GM23338 (cell line): ENCODE data around the gene MCU. TPM values are rescaled to one million over a fixed set of nuclear protein-coding genes. Genes with fewer than 3 reads are reported as not detected.

ENCODE experiments used
- ATAC-seq: fragments of 200-7000 bp; cut with Tn5 transposase; 3 replicates; pipeline ENCODE4 v1.9.1; 2020
- DNase-seq: peaks from one replicate; pipeline ENCODE4 v3.0.0-alpha.2; 2015; ENCODE audit warnings: low spot score
- H2AFZ ChIP-seq: fragments of 200-600 bp; sonication (generic); 2 replicates; pipeline ENCODE4 v1.8.0; 2016; ENCODE audit warnings: antibody characterized with exemption, mild to moderate bottlenecking, moderate library complexity
- H3F3A ChIP-seq: fragments of 200-600 bp; sonication (generic); replicated peaks from 2 replicates; pipeline ENCODE4 v1.8.0; 2017; ENCODE audit warnings: antibody characterized with exemption, mixed run types, low read depth
- H3K27ac ChIP-seq: fragments of 200-600 bp; sonication (generic); 2 replicates; pipeline ENCODE4 v1.6.1; 2016; ENCODE audit warnings: low read depth
- H3K27me3 ChIP-seq: fragments of 200-600 bp; sonication (generic); 2 replicates; pipeline ENCODE4 v1.8.0; 2016; ENCODE audit warnings: mild to moderate bottlenecking, mixed run types, moderate library complexity; ENCODE audit not compliant: insufficient read depth
- H3K36me3 ChIP-seq: fragments of 200-600 bp; sonication (generic); 2 replicates; pipeline ENCODE4 v1.8.0; 2016; ENCODE audit warnings: mild to moderate bottlenecking; ENCODE audit not compliant: insufficient read depth
- H3K4me1 ChIP-seq: fragments of 200-600 bp; sonication (generic); 2 replicates; pipeline ENCODE4 v1.8.0; 2016; ENCODE audit warnings: mild to moderate bottlenecking, moderate library complexity; ENCODE audit not compliant: insufficient read depth
- H3K4me2 ChIP-seq: fragments of 200-600 bp; sonication (generic); 2 replicates; pipeline ENCODE4 v1.7.1; 2017; ENCODE audit warnings: mixed run types
- H3K4me3 ChIP-seq: fragments of 200-600 bp; sonication (generic); 2 replicates; pipeline ENCODE4 v1.6.1; 2016; ENCODE audit warnings: mixed run types
- H3K79me2 ChIP-seq: fragments of 200-600 bp; sonication (generic); replicated peaks from 2 replicates; pipeline ENCODE4 v1.8.0; 2017; ENCODE audit warnings: mild to moderate bottlenecking; ENCODE audit not compliant: insufficient read depth
- H3K9me2 ChIP-seq: fragments of 200-600 bp; sonication (generic); 2 replicates; pipeline ENCODE4 v1.8.0; 2017; ENCODE audit not compliant: insufficient read depth
- H4K20me1 ChIP-seq: fragments of 200-600 bp; sonication (generic); replicated peaks from 2 replicates; pipeline ENCODE4 v1.8.0; 2017; ENCODE audit warnings: mild to moderate bottlenecking; ENCODE audit not compliant: insufficient read depth
- H3K27ac Mint-ChIP-seq: 2 replicates; pipeline ENCODE4 v1.8.0; 2020; ENCODE audit warnings: inconsistent platforms, mild to moderate bottlenecking, moderate library complexity, mixed read lengths
- H3K27me3 Mint-ChIP-seq: 3 replicates; pipeline ENCODE4 v1.8.0; 2022; ENCODE audit warnings: low read depth, mild to moderate bottlenecking, moderate library complexity, mixed read lengths, inconsistent platforms; ENCODE audit not compliant: insufficient read depth, poor library complexity
- H3K36me3 Mint-ChIP-seq: 3 replicates; pipeline ENCODE4 v1.8.0; 2021; ENCODE audit warnings: low read depth, mild to moderate bottlenecking, inconsistent platforms, moderate library complexity, mixed read lengths
- H3K4me1 Mint-ChIP-seq: 3 replicates; pipeline ENCODE4 v1.8.0; 2020; ENCODE audit warnings: mild to moderate bottlenecking, inconsistent platforms, mixed read lengths
- H3K4me3 Mint-ChIP-seq: 3 replicates; pipeline ENCODE4 v1.8.0; 2021; ENCODE audit warnings: moderate library complexity, mild to moderate bottlenecking, inconsistent platforms, mixed read lengths
- H3K9me3 Mint-ChIP-seq: 3 replicates; pipeline ENCODE4 v1.8.0; 2020; ENCODE audit warnings: moderate library complexity, mild to moderate bottlenecking, inconsistent platforms, mixed read lengths
- CREB1 ChIP-seq: fragments of 250-450 bp; sonication (Bioruptor Pico); IDR thresholded peaks from 2 replicates; pipeline ENCODE4 v1.5.0; 2020; ENCODE audit warnings: low read depth, mild to moderate bottlenecking, moderate library complexity
- CTCF ChIP-seq, 2 experiments: fragments of 200-600 bp in 1 of 2; sonication (generic) in 1 of 2; conservative IDR thresholded peaks; 2 replicates each; pipeline versions ENCODE4 v1.5.1 to v1.6.1; 2016 to 2017; ENCODE audit warnings: antibody characterized with exemption in 2 of 2, low read depth in 2 of 2, mild to moderate bottlenecking in 2 of 2, moderate library complexity in 1 of 2
- EZH2 ChIP-seq: fragments of 200-600 bp; sonication (generic); IDR thresholded peaks from one replicate; pipeline ENCODE4 v1.8.0; 2017; ENCODE audit warnings: antibody characterized with exemption, mild to moderate bottlenecking, low read depth; ENCODE audit not compliant: unreplicated experiment
- EZH2phosphoT487 ChIP-seq: fragments of 200-600 bp; sonication (generic); IDR thresholded peaks from one replicate; pipeline ENCODE4 v1.8.1; 2018; ENCODE audit warnings: antibody characterized with exemption; ENCODE audit not compliant: unreplicated experiment
- JUNB ChIP-seq: IDR thresholded peaks from one replicate; pipeline ENCODE4 v1.6.1; 2016; ENCODE audit warnings: antibody characterized with exemption; ENCODE audit not compliant: unreplicated experiment
- NANOG ChIP-seq: IDR thresholded peaks from 2 replicates; pipeline ENCODE4 v1.6.1; 2016; ENCODE audit warnings: antibody characterized with exemption, borderline replicate concordance
- STAT1 ChIP-seq: IDR thresholded peaks from one replicate; pipeline ENCODE4 v1.6.1; 2016; ENCODE audit warnings: antibody characterized with exemption; ENCODE audit not compliant: unreplicated experiment
- ZNF331 ChIP-seq: fragments of 250-450 bp; sonication (Bioruptor Pico); IDR thresholded peaks from 2 replicates; pipeline ENCODE4 v1.5.0; 2020; ENCODE audit warnings: low read depth, mild to moderate bottlenecking, moderate library complexity
- polyA plus RNA-seq: library from polyadenylated mRNA; unstranded; fragments of >200 nt; fragmentation: Nextera tagmentation; extraction: Ambion mirVana; gene quantifications from 2 replicates; pipeline ENCODE4 v1.2.1, GENCODE V29; 2016
- total RNA-seq: library from RNA; depleted of rRNA; stranded (reverse); fragments of >200 nt; shearing (Covaris generic); gene quantifications from 2 replicates; pipeline ENCODE4 v1.2.3, GENCODE V29; 2014
- TF ChIP-seq, protein P1 (sequence below): fragments of 250-450 bp; sonication (Bioruptor Pico); IDR thresholded peaks from 2 replicates; pipeline ENCODE4 v1.5.0; 2020; ENCODE audit warnings: mild to moderate bottlenecking, moderate library complexity
- TF ChIP-seq, protein P2 (sequence below): IDR thresholded peaks from 2 replicates; pipeline ENCODE4 v1.6.1; 2016; ENCODE audit warnings: antibody characterized with exemption

Gene MCU
- total and polyA plus RNA-seq, 2 experiments from 2014 or later = 41.8 to 68.2 TPM

DNA sequence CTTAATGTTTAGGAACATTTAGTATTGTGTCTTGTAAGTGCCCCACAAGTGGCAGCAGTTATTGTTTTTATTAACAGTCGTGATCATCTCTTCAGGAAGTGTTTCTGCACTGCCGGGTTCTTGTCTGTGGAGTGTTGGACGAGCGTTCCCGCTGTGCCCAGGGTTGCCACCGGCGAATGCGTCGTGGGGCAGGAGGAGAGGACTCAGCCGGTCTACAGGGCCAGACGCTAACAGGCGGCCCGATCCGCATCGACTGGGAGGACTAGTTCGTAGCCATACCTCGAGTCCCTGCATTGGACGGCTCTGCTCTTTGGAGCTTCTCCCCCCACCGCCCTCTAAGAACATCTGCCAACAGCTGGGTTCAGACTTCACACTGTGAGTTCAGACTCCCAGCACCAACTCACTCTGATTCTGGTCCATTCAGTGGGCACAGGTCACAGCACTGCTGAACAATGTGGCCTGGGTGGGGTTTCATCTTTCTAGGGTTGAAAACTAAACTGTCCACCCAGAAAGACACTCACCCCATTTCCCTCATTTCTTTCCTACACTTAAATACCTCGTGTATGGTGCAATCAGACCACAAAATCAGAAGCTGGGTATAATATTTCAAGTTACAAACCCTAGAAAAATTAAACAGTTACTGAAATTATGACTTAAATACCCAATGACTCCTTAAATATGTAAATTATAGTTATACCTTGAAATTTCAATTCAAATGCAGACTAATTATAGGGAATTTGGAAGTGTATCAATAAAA lies 240.5 kb downstream of the MCU start (continued):
- TF ChIP-seq, protein P1, sequence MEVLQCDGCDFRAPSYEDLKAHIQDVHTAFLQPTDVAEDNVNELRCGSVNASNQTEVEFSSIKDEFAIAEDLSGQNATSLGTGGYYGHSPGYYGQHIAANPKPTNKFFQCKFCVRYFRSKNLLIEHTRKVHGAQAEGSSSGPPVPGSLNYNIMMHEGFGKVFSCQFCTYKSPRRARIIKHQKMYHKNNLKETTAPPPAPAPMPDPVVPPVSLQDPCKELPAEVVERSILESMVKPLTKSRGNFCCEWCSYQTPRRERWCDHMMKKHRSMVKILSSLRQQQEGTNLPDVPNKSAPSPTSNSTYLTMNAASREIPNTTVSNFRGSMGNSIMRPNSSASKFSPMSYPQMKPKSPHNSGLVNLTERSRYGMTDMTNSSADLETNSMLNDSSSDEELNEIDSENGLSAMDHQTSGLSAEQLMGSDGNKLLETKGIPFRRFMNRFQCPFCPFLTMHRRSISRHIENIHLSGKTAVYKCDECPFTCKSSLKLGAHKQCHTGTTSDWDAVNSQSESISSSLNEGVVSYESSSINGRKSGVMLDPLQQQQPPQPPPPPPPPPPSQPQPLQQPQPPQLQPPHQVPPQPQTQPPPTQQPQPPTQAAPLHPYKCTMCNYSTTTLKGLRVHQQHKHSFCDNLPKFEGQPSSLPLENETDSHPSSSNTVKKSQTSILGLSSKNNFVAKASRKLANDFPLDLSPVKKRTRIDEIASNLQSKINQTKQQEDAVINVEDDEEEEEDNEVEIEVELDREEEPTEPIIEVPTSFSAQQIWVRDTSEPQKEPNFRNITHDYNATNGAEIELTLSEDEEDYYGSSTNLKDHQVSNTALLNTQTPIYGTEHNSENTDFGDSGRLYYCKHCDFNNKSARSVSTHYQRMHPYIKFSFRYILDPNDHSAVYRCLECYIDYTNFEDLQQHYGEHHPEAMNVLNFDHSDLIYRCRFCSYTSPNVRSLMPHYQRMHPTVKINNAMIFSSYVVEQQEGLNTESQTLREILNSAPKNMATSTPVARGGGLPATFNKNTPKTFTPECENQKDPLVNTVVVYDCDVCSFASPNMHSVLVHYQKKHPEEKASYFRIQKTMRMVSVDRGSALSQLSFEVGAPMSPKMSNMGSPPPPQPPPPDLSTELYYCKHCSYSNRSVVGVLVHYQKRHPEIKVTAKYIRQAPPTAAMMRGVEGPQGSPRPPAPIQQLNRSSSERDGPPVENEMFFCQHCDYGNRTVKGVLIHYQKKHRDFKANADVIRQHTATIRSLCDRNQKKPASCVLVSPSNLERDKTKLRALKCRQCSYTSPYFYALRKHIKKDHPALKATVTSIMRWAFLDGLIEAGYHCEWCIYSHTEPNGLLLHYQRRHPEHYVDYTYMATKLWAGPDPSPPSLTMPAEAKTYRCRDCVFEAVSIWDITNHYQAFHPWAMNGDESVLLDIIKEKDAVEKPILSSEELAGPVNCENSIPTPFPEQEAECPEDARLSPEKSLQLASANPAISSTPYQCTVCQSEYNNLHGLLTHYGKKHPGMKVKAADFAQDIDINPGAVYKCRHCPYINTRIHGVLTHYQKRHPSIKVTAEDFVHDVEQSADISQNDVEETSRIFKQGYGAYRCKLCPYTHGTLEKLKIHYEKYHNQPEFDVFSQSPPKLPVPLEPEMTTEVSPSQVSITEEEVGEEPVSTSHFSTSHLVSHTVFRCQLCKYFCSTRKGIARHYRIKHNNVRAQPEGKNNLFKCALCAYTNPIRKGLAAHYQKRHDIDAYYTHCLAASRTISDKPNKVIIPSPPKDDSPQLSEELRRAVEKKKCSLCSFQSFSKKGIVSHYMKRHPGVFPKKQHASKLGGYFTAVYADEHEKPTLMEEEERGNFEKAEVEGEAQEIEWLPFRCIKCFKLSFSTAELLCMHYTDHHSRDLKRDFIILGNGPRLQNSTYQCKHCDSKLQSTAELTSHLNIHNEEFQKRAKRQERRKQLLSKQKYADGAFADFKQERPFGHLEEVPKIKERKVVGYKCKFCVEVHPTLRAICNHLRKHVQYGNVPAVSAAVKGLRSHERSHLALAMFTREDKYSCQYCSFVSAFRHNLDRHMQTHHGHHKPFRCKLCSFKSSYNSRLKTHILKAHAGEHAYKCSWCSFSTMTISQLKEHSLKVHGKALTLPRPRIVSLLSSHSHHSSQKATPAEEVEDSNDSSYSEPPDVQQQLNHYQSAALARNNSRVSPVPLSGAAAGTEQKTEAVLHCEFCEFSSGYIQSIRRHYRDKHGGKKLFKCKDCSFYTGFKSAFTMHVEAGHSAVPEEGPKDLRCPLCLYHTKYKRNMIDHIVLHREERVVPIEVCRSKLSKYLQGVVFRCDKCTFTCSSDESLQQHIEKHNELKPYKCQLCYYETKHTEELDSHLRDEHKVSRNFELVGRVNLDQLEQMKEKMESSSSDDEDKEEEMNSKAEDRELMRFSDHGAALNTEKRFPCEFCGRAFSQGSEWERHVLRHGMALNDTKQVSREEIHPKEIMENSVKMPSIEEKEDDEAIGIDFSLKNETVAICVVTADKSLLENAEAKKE = no peak
- no peak for TF ChIP-seq STAT1
- TF ChIP-seq CREB1 (CRISPR knock-in tag) = no peak
- TF ChIP-seq JUNB = no peak
- TF ChIP-seq EZH2phosphoT487 = no peak
- no peak for TF ChIP-seq ZNF331 (CRISPR knock-in tag)

DNA sequence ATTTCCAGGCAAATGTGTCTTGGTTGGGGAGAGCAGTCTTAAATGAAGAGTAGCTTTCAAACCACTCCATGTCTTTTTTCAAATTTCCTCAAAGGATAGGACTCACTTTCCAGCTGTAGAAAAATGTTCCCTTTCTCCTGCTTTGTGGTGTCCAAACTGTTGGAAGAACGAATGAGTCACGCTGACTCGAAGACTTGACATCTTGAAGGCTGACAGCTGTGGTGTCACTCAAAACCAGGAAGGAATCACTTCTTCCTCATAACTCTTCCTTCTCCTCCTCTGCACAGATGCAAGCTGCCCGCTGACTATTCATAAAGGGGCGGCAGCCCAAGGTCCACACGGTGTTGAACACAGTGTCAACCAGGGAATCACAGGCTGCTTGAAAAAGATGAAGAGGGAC lies 243.4 kb downstream of the MCU start:
- no peak overlapping the region for H3K4me3 ChIP-seq
- H3K27ac Mint-ChIP-seq = no peak overlapping the region
- no peaks in the 10 kb centered on the region for H3K27me3 Mint-ChIP-seq
- H3F3A ChIP-seq = no peaks in the 10 kb centered on the region
- no peak overlapping the region for H3K4me2 ChIP-seq
- H3K9me2 ChIP-seq = peaks cover 8% of the 10 kb centered on the region
- ATAC-seq = no peak
- DNase-seq = no peak
- H3K4me1 Mint-ChIP-seq = no peaks in the 10 kb centered on the region
- H2AFZ ChIP-seq = 0 out of 2 replicates have a peak overlapping the region, but pooled peaks have one; percentile 7
- no peaks in the 10 kb centered on the region for H3K9me3 Mint-ChIP-seq
- H3K27me3 ChIP-seq = no peaks in the 10 kb centered on the region
- H4K20me1 ChIP-seq = no peaks in the 10 kb centered on the region
- H3K79me2 ChIP-seq = no peaks in the 10 kb centered on the region
- no peaks in the 10 kb centered on the region for H3K36me3 Mint-ChIP-seq
- H3K27ac ChIP-seq = no peak overlapping the region
- H3K4me3 Mint-ChIP-seq = no peak overlapping the region
- H3K4me1 ChIP-seq = no peaks in the 10 kb centered on the region
- H3K36me3 ChIP-seq = no peaks in the 10 kb centered on the region
- no peak for TF ChIP-seq CTCF (conservative IDR thresholded peaks at IDR 0.05; ENCODE audit: low read depth in 2 of 2)
- no peak for TF ChIP-seq NANOG
- TF ChIP-seq CREB1 (CRISPR knock-in tag) = no peak
- TF ChIP-seq JUNB = no peak
- TF ChIP-seq STAT1 = no peak
- TF ChIP-seq, protein P2, sequence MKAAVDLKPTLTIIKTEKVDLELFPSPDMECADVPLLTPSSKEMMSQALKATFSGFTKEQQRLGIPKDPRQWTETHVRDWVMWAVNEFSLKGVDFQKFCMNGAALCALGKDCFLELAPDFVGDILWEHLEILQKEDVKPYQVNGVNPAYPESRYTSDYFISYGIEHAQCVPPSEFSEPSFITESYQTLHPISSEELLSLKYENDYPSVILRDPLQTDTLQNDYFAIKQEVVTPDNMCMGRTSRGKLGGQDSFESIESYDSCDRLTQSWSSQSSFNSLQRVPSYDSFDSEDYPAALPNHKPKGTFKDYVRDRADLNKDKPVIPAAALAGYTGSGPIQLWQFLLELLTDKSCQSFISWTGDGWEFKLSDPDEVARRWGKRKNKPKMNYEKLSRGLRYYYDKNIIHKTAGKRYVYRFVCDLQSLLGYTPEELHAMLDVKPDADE = no peak
- no peak for TF ChIP-seq EZH2
- TF ChIP-seq ZNF331 (CRISPR knock-in tag) = no peak
- no peak for TF ChIP-seq EZH2phosphoT487
